ENCODE data around the gene ARHGAP15.

Gene ARHGAP15

DNA sequence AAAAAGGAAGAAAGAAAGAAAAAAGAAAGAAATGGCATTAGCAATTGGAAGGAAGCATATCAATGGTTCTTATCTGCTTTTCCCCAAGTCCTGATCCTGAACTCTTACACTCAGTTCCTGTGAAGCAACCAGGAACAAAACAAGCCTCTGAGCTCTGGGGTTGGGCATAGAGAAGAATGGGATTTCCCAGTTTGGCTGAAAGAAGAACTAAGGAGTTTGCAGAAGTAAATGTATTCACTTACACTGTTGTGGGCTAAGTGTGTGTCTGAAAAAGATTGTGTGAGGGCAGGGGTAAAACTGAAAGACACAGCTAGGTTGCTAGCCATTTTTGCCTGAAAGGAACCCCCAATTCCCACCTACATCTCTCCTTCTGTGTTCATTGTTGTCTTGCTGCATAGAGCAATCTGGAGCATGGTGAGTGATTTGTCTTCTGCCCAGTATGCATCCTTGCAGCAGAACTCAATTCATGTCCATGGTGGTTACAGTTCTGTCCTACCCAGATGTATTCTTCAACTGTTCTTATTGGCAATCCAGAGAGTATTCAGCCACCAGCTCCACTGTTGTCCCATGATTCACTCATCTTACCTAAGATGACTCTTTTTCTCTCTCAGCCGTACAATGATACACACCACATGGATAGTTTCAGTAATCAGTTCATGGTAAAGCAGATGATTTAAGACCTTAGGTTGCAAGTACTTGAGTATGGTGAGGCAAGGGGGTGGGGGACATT, 348.7 kb downstream of the ARHGAP15 start:
- no peak overlapping the region for H3K27ac ChIP-seq
- ChIA-PET CTCF (no interaction called here), POLR2A (ENCODE audit: low non-redundant PET) (no interaction called here)
- no peak for TF ChIP-seq CTCF (conservative IDR thresholded peaks at IDR 0.05; ENCODE audit: low read depth)
- no peak for DNase-seq (ENCODE audit: low spot score)

DNA sequence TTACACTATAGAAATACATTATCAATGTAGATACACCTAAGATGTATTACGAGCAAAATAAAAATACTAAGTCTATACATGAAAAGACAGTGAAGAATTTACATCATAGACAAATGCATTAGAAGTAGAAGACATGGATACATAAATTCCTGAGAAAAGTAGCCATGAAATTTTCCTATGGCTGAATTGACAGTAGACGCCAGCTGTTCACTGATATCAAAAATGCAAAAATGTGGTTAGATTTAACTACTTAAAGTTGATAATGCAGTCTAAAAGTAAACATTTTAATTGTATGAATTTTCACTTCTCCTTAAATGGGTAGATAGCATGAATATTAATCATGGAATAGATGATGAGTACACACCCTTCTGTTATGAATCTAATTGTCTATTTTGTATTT, 350.9 kb downstream of the ARHGAP15 start:
- DNase-seq (ENCODE audit: low spot score), result no peak
- ChIA-PET POLR2A (ENCODE audit: low non-redundant PET) (no interaction called here), CTCF (interaction anchor here (0.5 kb wide), 1 partner anchor 37 kb away, joined by 3 read pairs; no protein-coding TSS in a partner anchor)
- TF ChIP-seq CTCF (conservative IDR thresholded peaks at IDR 0.05; ENCODE audit: low read depth), result no peak
- no peak overlapping the region for H3K27ac ChIP-seq

- TF ChIP-seq CTCF (conservative IDR thresholded peaks at IDR 0.05; ENCODE audit: low read depth), result no peak
Observed at GRCh38 chr2:143480601-143481236, 351.5 kb downstream of the ARHGAP15 start.

GRCh38 chr2:143481237-143481623, 352.0 kb downstream of the ARHGAP15 start:
- H3K27ac ChIP-seq, result no peak overlapping the region
- no peak for TF ChIP-seq CTCF (conservative IDR thresholded peaks at IDR 0.05; ENCODE audit: low read depth)
- DNase-seq (ENCODE audit: low spot score), result no peak
- CTCF ChIA-PET, result no interaction called here
- POLR2A ChIA-PET (ENCODE audit: low non-redundant PET), result no interaction called here

More at GRCh38 chr2:143480601-143481236, 351.5 kb downstream of the ARHGAP15 start:
- H3K27ac ChIP-seq, result no peak overlapping the region
- DNase-seq (ENCODE audit: low spot score), result no peak
- CTCF ChIA-PET, result no interaction called here
- POLR2A ChIA-PET (ENCODE audit: low non-redundant PET), result no interaction called here

DNA sequence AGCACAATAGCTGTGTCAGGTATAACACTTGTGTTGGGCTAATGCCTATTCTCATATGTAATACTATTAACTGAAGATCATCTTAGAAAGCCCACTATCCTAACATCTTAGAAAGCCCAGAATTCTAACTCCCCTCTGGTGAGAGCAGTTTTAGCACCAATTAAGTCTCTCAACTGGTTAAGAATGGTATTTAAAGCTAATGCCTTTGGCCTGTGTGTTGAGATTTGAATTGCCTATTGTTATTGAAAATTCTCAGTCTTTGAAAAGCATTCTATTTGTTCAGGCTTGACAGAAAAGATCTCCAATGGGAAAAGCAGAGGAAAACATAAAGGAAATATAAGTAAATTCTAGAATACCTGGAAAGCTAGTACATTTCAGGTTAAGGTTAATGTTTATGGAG, 352.5 kb downstream of the ARHGAP15 start:
- no peak for TF ChIP-seq CTCF (conservative IDR thresholded peaks at IDR 0.05; ENCODE audit: low read depth)
- DNase-seq (ENCODE audit: low spot score), result no peak
- POLR2A ChIA-PET (ENCODE audit: low non-redundant PET), result no interaction called here
- no peak overlapping the region for H3K27ac ChIP-seq
- CTCF ChIA-PET, result no interaction called here

DNA sequence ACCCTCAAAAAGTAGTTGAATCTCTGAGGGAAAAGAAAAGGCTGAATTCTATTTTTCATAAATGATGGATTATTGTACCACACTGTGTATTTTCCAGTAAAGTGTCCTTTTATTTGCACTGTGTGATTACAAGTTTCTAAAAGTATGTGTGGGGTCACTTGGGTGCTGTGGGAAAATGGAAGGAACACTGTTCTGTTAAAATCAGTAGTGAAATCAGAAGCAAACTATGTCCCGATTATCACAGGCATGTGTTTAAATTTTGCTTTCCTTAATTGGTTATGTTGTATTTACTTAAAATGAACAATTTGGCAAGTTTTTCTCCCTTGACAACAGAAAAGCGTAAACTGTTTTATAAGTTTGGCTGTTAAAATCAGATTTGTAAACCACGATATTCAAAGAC, 353.1 kb downstream of the ARHGAP15 start:
- CTCF ChIA-PET, result no interaction called here
- no peak for TF ChIP-seq CTCF (conservative IDR thresholded peaks at IDR 0.05; ENCODE audit: low read depth)
- no peak overlapping the region for H3K27ac ChIP-seq
- no peak for DNase-seq (ENCODE audit: low spot score)
- POLR2A ChIA-PET (ENCODE audit: low non-redundant PET), result no interaction called here

Data from RWPE1 (cell line).